Activated naive CD8-positive, alpha-beta T cell treated with anti-CD3 and anti-CD28 coated beads for 36 hours (primary cell): ENCODE measurements around the gene SYNE1. TPM values are rescaled to one million over a fixed set of nuclear protein-coding genes. Genes with fewer than 3 reads are reported as not detected.
"Not testable (repeated sequence)": the region's sequence is repeated elsewhere in the genome, so short reads cannot be mapped to it uniquely, and the experiment has no call there.

ENCODE experiments used
- DNase-seq: peaks from one replicate; pipeline ENCODE4 v3.0.0; 2021
- H3K27ac Mint-ChIP-seq: one replicate; pipeline ENCODE4 v1.8.0; 2022; ENCODE audit warnings: mild to moderate bottlenecking, moderate library complexity, mixed read lengths
- H3K27me3 Mint-ChIP-seq: one replicate; pipeline ENCODE4 v1.8.0; 2022; ENCODE audit warnings: mild to moderate bottlenecking, mixed read lengths
- H3K36me3 Mint-ChIP-seq: one replicate; pipeline ENCODE4 v1.8.0; 2021; ENCODE audit warnings: mild to moderate bottlenecking, mixed read lengths
- H3K4me1 Mint-ChIP-seq: one replicate; pipeline ENCODE4 v1.8.0; 2021; ENCODE audit warnings: mixed read lengths
- H3K4me3 Mint-ChIP-seq: one replicate; pipeline ENCODE4 v1.8.0; 2022; ENCODE audit warnings: mild to moderate bottlenecking, moderate library complexity, mixed read lengths
- H3K9me3 Mint-ChIP-seq: one replicate; pipeline ENCODE4 v1.8.0; 2022; ENCODE audit warnings: mixed read lengths
- total RNA-seq, 2 experiments: library from RNA; stranded (reverse); gene quantifications; one replicate each; pipeline ENCODE4 v1.2.3, GENCODE V29; 2021

SYNE1 gene, protein sequence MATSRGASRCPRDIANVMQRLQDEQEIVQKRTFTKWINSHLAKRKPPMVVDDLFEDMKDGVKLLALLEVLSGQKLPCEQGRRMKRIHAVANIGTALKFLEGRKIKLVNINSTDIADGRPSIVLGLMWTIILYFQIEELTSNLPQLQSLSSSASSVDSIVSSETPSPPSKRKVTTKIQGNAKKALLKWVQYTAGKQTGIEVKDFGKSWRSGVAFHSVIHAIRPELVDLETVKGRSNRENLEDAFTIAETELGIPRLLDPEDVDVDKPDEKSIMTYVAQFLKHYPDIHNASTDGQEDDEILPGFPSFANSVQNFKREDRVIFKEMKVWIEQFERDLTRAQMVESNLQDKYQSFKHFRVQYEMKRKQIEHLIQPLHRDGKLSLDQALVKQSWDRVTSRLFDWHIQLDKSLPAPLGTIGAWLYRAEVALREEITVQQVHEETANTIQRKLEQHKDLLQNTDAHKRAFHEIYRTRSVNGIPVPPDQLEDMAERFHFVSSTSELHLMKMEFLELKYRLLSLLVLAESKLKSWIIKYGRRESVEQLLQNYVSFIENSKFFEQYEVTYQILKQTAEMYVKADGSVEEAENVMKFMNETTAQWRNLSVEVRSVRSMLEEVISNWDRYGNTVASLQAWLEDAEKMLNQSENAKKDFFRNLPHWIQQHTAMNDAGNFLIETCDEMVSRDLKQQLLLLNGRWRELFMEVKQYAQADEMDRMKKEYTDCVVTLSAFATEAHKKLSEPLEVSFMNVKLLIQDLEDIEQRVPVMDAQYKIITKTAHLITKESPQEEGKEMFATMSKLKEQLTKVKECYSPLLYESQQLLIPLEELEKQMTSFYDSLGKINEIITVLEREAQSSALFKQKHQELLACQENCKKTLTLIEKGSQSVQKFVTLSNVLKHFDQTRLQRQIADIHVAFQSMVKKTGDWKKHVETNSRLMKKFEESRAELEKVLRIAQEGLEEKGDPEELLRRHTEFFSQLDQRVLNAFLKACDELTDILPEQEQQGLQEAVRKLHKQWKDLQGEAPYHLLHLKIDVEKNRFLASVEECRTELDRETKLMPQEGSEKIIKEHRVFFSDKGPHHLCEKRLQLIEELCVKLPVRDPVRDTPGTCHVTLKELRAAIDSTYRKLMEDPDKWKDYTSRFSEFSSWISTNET (N-terminal part only)
- total RNA-seq: 10 to 100 TPM; 21.9 to 26.7 TPM

DNA sequence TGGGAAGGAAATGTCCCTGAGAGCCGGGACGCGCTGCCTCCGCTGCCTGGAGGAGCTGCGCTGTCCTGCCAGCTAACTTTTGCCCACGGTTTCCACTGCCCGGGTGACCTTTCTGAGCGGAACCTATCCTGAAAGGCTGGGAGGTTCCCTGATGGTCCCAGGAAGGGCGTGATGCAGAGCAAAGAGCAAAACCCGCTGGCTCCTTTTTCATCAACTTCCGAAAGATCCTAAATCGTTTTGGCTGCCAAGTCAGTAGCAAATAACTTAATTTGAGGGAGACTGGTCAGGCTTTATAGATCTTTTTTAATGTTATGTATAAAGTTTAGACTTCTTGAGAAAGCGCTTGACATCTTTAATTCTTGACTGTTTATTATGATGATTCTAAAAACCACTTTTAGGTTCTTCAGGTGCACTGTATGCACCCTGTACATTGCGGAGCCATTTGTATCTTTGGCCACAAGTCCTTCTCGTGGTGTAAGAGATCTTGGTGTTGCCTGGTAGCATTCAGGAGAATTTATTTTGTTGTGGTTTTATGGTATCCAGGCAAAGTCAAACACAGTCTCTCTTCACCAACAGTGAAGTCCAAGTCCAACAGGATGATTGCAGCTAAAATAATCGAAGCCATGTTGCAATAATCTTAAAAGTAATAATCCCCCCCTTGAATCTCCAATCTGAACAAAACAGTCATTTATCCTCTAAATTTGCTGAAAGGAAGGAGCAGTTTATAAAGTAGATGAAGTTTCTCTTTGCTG is at the start of gene SYNE1:
Gene SYNE1, minus strand, starts transcription at position 67 of the 752 bp plus-strand sequence. CDS start 9,031 bp downstream, outside the sequence.
- Mint-ChIP-seq H3K4me3 (peak within 1 kb of the TSS; percentile 44), H3K27ac (no peak within 1 kb of the TSS), H3K36me3 (no peaks in the 10 kb centered on the region), H3K4me1 (peaks cover 9% of the 10 kb centered on the region), H3K27me3 (peaks cover 46% of the 10 kb centered on the region), H3K9me3 (no peaks in the 10 kb centered on the region)
- no peak for DNase-seq

DNA sequence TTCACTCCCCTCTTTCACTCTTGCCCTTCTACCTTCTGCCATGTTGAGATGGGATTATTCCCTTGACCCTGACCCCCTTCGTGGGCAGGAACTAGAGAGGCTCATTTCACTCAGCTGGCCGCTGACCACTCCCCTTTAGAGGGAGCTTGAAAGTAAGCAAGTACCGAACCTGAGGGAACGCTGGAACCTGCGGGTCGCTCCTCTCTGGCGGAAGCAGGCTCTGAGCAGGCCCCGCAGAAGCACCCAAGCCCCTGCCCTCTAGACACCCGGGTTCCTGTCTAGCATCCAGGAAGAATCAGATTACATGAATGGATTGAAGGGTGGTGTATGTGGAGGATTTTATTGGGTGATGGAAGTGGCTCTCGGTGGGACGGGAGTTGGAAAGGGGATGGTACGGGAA is 48.7 kb upstream of the SYNE1 start:
- Mint-ChIP-seq H3K36me3 (no peaks in the 10 kb centered on the region), H3K4me1 (no peaks in the 10 kb centered on the region), H3K4me3 (no peak overlapping the region), H3K27me3 (no peaks in the 10 kb centered on the region), H3K27ac (no peak overlapping the region), H3K9me3 (no peaks in the 10 kb centered on the region)
- no peak for DNase-seq

DNA sequence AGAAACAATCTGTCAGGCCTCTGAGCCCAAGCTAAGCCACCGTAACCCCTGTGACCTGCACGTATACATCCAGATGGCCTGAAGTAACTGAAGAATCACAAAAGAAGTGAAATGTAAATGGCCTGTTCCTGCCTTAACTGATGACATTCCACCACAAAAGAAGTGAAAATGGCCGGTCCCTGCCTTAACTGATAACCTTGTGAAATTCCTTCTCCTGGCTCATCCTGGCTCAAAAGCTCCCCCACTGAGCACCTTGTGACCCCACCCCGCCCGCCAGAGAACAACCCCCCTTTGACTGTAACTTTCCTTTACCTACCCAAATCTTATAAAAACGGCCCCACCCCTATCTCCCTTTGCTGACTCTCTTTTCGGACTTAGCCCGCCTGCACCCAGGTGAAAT is 45.8 kb upstream of the SYNE1 start:
- H3K4me3 Mint-ChIP-seq, H3K9me3 Mint-ChIP-seq, DNase-seq, H3K36me3 Mint-ChIP-seq, H3K27me3 Mint-ChIP-seq, H3K4me1 Mint-ChIP-seq, H3K27ac Mint-ChIP-seq: not testable (repeated sequence)

DNA sequence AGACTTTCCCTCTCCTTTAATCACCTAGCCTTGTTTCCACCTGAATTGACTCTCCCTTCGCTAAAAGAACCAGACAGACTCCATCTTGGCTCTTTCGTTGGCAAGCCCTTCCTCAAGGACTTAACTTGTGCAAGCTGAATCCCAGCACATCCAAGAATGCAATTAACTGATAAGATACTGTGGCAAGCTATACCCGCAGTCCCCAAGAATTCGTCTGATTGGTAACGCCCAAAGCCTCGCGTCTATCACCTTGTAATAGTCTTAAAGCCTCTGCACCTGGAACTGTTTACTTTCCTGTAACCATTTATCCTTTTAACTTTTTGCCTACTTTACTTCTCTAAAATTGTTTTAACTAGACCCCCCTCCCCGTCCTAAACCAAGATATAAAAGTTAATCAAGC is 45.0 kb upstream of the SYNE1 start:
- no peaks in the 10 kb centered on the region for H3K9me3 Mint-ChIP-seq
- no peak overlapping the region for H3K27ac Mint-ChIP-seq
- H3K27me3 Mint-ChIP-seq: no peaks in the 10 kb centered on the region
- no peaks in the 10 kb centered on the region for H3K4me1 Mint-ChIP-seq
- H3K36me3 Mint-ChIP-seq: no peaks in the 10 kb centered on the region
- DNase-seq: no peak
- H3K4me3 Mint-ChIP-seq: no peak overlapping the region

DNA sequence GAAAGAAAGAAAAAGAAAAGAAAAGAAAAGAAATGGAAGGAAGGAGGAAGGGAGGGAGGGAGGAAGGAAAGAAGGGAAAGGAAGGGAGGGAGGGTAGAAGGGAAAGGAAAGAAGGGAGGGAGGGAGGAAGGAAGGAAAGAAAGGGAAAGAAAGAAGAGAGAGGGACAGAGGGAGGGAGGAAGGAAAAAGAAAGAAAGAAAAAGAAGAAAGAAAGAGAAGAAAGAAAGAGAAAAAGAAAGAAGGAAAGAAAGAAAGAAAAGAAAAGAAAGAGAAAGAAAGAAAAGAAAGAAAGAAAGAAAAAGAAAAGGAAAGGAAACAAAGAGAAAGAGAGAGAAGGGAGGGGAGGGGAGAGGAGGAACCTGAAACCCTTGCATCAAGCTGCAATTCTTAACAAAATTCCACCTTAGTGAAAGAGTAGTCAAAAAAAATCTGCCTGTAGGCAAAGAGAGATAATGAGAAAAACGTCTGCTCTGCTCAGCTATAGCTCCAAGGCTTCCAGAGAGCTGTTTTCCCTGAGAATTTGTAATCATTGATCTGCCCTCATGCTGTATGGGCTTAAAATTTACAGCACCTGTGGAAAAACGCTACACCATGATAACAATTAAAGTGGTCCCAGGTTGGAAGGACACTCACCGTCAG is 43.8 kb upstream of the SYNE1 start:
- no peaks in the 10 kb centered on the region for H3K36me3 Mint-ChIP-seq
- no peak for DNase-seq

DNA sequence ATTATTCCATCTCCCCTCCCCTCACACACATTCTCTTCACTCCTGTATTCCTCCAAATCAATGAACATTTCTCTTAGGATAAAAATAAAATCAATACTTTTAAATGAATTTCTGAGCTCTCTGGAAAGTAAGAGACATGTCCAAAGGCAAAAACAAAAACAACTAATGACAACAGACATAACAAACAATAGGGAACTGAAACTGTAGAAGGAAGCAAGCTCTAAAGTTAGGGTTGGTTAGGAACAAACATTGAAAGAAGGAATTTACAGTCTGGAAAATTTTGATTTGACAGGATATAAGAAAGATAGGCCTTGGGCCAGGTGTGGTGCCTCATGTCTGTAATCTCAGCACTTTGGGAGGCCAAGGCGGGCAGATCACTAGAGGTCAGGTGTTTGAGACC is 43.0 kb upstream of the SYNE1 start:
- no peak overlapping the region for H3K4me3 Mint-ChIP-seq
- H3K9me3 Mint-ChIP-seq: no peaks in the 10 kb centered on the region
- no peaks in the 10 kb centered on the region for H3K36me3 Mint-ChIP-seq
- no peak for DNase-seq
- no peaks in the 10 kb centered on the region for H3K4me1 Mint-ChIP-seq
- H3K27me3 Mint-ChIP-seq: peaks cover 4% of the 10 kb centered on the region
- no peak overlapping the region for H3K27ac Mint-ChIP-seq

More for the DNA sequence above, 43.8 kb upstream of the SYNE1 start:
- no peaks in the 10 kb centered on the region for H3K9me3 Mint-ChIP-seq
- no peak overlapping the region for H3K27ac Mint-ChIP-seq
- H3K4me3 Mint-ChIP-seq: no peak overlapping the region
- H3K4me1 Mint-ChIP-seq: no peaks in the 10 kb centered on the region
- no peaks in the 10 kb centered on the region for H3K27me3 Mint-ChIP-seq

DNA sequence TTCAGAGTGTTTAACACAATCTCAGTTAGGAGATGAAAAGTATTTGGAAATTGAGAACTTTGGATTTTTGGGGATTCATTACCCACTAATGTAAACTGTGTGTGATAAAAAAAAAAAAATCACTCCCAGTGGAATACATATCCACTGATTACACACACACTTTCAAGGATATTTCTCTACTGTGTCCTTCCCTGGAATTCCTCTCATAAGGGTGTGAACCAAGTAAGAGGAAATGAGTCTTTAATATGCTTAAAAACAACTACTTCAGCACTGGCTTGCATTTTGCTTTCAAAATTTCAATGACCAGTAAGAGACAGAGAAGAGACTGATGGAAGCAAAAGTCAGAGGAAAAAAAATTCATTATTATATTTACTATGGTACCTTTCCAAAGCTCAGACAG is 36.1 kb upstream of the SYNE1 start:
- H3K27ac Mint-ChIP-seq: no peak overlapping the region
- DNase-seq: no peak
- H3K36me3 Mint-ChIP-seq: no peaks in the 10 kb centered on the region
- H3K4me1 Mint-ChIP-seq: no peaks in the 10 kb centered on the region
- H3K9me3 Mint-ChIP-seq: no peaks in the 10 kb centered on the region
- peaks cover 9% of the 10 kb centered on the region for H3K27me3 Mint-ChIP-seq
- no peak overlapping the region for H3K4me3 Mint-ChIP-seq

DNA sequence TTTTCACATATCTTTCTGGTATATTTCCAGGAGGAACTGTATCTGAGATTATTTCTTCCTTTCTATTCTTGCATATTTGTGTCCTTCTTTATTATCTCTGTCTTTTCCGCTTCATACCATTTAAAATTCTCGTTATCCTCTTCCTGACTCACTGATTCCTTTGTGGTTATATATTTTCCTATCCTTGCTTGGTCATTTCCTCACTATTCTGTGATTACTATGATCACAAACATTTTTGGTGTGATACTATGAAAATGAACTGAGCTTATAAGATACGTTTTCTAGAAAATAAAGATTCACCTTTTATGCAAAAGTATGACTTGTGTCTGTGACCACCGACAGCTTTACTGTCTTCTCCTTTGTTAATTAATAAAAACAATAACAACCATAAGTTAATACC is 34.0 kb upstream of the SYNE1 start:
- Mint-ChIP-seq H3K4me1 (no peaks in the 10 kb centered on the region), H3K4me3 (no peak overlapping the region), H3K27me3 (peaks cover 13% of the 10 kb centered on the region), H3K36me3 (no peaks in the 10 kb centered on the region), H3K27ac (no peak overlapping the region), H3K9me3 (peaks cover 2% of the 10 kb centered on the region)
- DNase-seq: no peak

DNA sequence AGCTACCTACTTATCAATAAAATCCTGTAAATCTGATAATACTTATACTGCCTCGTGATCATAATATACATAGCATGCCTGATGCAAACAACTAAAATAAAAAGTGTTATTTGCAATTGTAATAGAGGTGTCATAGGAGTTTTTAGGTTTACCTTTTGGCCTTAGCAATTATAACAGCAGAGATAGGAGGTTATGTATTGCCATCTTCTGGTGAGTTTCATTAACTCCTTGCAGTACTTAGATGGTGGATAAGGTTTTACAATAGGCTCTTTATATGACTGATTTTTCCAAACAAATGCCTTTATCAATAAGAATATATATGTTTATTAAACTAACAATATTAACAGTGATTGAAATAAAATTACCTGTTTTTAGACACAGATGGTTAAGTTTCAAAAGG is 32.7 kb upstream of the SYNE1 start:
- no peaks in the 10 kb centered on the region for H3K4me1 Mint-ChIP-seq
- H3K36me3 Mint-ChIP-seq: no peaks in the 10 kb centered on the region
- H3K27me3 Mint-ChIP-seq: peaks cover 6% of the 10 kb centered on the region
- peaks cover 4% of the 10 kb centered on the region for H3K9me3 Mint-ChIP-seq
- H3K4me3 Mint-ChIP-seq: no peak overlapping the region
- no peak for DNase-seq
- H3K27ac Mint-ChIP-seq: no peak overlapping the region

DNA sequence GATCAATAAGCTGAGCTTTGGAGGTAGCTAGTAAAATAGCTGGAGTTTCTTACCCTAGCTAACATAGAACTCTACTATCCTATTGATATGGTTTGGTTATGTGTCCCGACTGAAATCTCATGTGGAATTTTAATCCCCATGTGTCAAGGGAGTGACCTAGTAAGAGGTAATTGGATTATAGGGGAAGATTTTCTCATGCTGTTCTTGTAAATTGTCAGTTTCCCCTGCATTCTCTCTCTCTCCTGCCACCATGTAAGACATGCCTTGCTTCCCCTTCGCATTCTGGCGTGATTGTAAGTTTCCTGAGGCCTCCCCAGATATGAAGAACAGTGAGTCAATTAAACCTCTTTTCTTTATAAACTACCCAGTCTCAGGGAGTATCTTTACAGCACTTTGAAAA is 24.6 kb upstream of the SYNE1 start:
- no peak for DNase-seq
- H3K4me3 Mint-ChIP-seq: no peak overlapping the region
- no peaks in the 10 kb centered on the region for H3K4me1 Mint-ChIP-seq
- H3K27me3 Mint-ChIP-seq: peaks cover 2% of the 10 kb centered on the region
- H3K36me3 Mint-ChIP-seq: no peaks in the 10 kb centered on the region
- peaks cover 3% of the 10 kb centered on the region for H3K9me3 Mint-ChIP-seq
- no peak overlapping the region for H3K27ac Mint-ChIP-seq

DNA sequence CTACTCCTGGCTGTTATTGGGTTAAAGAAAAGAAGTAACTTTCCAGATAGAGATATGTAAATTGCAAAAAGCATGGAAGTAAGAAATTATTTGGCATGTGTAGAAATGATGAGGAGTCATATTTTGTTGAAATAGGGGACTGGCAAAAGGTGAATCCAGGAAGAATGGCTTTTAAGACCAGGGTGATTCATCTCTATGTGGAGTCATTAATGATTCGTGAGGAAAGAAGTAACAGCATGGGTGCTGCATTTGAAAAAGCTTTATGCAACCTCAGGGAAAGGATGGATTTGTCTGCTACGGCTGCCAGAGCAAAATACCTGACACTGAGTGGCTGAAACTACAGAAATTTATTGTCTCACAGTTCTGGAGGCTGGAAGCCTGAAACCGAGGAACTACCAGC is 14.8 kb upstream of the SYNE1 start:
- no peaks in the 10 kb centered on the region for H3K4me1 Mint-ChIP-seq
- H3K27me3 Mint-ChIP-seq: peaks cover 12% of the 10 kb centered on the region
- no peaks in the 10 kb centered on the region for H3K36me3 Mint-ChIP-seq
- H3K9me3 Mint-ChIP-seq: no peaks in the 10 kb centered on the region
- H3K27ac Mint-ChIP-seq: no peak overlapping the region
- H3K4me3 Mint-ChIP-seq: no peak overlapping the region
- DNase-seq: no peak

DNA sequence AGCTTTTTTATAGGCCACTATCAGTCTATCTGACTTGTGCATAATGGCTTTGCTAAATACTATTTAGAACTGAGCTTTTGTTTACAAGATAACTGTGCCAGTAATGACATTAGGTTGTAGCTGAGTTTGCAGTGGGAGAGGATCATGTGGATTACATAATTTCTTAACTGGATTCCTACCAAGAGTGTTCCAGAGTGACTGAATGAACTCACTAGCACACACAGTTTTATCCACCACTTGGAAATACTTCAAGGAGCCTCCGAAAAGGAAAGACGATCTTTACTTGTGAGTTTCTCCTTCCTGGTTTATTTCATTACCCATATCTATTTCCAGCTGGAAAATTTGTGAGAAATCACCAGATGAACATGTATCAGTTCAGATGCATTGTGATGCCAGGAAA is 10.9 kb upstream of the SYNE1 start:
- Mint-ChIP-seq H3K4me1 (no peaks in the 10 kb centered on the region), H3K9me3 (no peaks in the 10 kb centered on the region), H3K27ac (no peak overlapping the region), H3K4me3 (no peak overlapping the region), H3K36me3 (no peaks in the 10 kb centered on the region), H3K27me3 (peaks cover 19% of the 10 kb centered on the region)
- no peak for DNase-seq

DNA sequence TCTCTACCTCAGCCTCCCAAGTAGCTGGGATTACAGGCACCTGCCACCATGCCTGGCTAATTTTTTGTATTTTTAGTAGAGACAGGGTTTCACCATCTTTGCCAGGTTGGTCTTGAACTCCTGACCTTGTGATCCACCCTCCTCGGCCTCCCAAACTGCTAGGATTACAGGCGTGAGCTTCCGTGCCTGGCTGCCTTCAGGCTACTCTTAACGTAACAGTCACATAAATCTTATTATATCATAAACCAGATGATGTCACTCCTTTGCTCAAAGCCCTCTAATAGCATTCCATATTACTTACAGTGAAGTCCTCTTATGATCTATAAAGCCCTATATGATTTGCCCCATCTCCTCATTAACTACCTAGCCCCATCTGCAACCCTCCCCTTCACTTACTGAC is 9.6 kb upstream of the SYNE1 start:
- H3K9me3 Mint-ChIP-seq, DNase-seq, H3K4me3 Mint-ChIP-seq, H3K36me3 Mint-ChIP-seq, H3K27ac Mint-ChIP-seq, H3K4me1 Mint-ChIP-seq: not testable (repeated sequence)
- peaks cover 24% of the 10 kb centered on the region for H3K27me3 Mint-ChIP-seq

DNA sequence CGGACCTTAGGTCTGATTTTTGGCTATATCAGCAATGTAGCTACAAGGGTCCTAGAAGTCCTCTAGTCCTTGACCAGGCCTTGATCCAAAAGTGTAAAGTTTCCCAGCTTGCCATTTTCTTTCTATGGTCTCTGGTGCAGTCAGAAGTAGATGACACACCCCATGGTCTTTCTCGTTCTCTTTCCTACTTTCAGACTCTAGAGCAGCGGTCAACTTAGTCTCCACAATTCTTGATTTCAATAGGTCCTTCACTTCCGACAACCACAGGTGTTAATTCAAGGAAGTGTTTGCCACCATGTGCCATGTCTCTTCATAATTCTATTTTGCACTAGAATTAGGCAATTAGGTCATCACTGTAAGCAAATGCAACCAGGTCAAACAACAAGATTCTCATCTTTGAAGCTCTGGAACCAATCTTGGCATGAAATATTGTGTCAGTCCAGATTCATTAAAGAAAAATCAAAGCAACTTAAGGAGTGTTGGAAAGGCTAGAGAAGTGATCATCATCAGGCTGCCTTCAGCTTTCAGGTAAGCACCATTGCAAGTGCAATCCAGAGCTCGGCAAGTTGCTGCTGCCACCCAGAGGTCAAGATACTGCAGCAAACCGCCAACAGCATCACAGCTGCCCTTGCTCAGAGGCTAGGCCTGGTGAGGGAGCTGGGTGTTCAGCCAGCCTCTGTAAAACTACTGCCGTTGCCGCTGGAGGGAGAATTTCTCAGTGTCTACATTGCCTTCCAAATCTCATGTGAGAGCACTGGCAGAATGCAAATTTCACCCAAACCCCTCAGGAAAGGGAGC is 5.6 kb upstream of the SYNE1 start:
- Mint-ChIP-seq H3K4me1 (no peaks in the 10 kb centered on the region), H3K9me3 (no peaks in the 10 kb centered on the region), H3K36me3 (no peaks in the 10 kb centered on the region), H3K27ac (no peak overlapping the region), H3K4me3 (no peak overlapping the region), H3K27me3 (peaks cover 29% of the 10 kb centered on the region)
- peak; percentile 12 for DNase-seq
